WTC11 (cell line): ENCODE data around the gene ZFHX3. TPM values are rescaled to one million over a fixed set of nuclear protein-coding genes. Genes with fewer than 3 reads are reported as not detected.

ENCODE experiments used
- ATAC-seq: fragments of 200-7000 bp; cut with Tn5 transposase; 2 replicates; pipeline ENCODE4 v1.10.0; 2021; ENCODE audit warnings: mild to moderate bottlenecking, moderate library complexity
- CTCF ChIA-PET: fragments of 300-600 bp; sonication (Branson Sonifier 250); formaldehyde crosslinking; loops from one replicate; lab custom pipeline; 2021; ENCODE audit warnings: antibody characterized with exemption; lab: Charles Lee
- POLR2A ChIA-PET: fragments of 350-600 bp; sonication (Branson Sonifier 250); formaldehyde crosslinking; loops from one replicate; lab custom pipeline; 2021; ENCODE audit warnings: antibody characterized with exemption; lab: Charles Lee
- DNase-seq: peaks from one replicate; pipeline ENCODE4 v3.0.0; 2021; ENCODE audit warnings: low spot score
- H3K27ac Mint-ChIP-seq: 2 replicates; pipeline ENCODE4 v1.8.0; 2021; ENCODE audit warnings: mixed read lengths
- H3K27me3 Mint-ChIP-seq: 2 replicates; pipeline ENCODE4 v1.8.0; 2021; ENCODE audit warnings: low read depth, mild to moderate bottlenecking, moderate library complexity, mixed read lengths
- H3K36me3 Mint-ChIP-seq: 2 replicates; pipeline ENCODE4 v1.8.0; 2021; ENCODE audit warnings: mixed read lengths
- H3K4me1 Mint-ChIP-seq: 2 replicates; pipeline ENCODE4 v1.8.0; 2022; ENCODE audit warnings: mixed read lengths
- H3K4me3 Mint-ChIP-seq: 2 replicates; pipeline ENCODE4 v1.8.0; 2021; ENCODE audit warnings: mild to moderate bottlenecking, moderate library complexity, mixed read lengths
- H3K9me3 Mint-ChIP-seq: 2 replicates; pipeline ENCODE4 v1.8.0; 2021; ENCODE audit warnings: mixed read lengths
- CDX4 ChIP-seq: fragments of 250-450 bp; sonication (Bioruptor Pico); IDR thresholded peaks from 2 replicates; pipeline ENCODE4 v1.9.0; 2021; ENCODE audit warnings: moderate library complexity, mild to moderate bottlenecking, inconsistent platforms, borderline replicate concordance
- E2F4 ChIP-seq: sonication (generic); formaldehyde crosslinking; IDR thresholded peaks from 2 replicates; pipeline ENCODE4 v1.8.1; 2022; ENCODE audit warnings: low read depth, mild to moderate bottlenecking, moderate library complexity, missing genetic modification reagents, borderline replicate concordance
- ESRRA ChIP-seq: sonication (generic); formaldehyde crosslinking; IDR thresholded peaks from 2 replicates; pipeline ENCODE4 v1.8.1; 2022; ENCODE audit warnings: mild to moderate bottlenecking, missing genetic modification reagents, borderline replicate concordance
- FOXP4 ChIP-seq: sonication (generic); formaldehyde crosslinking; IDR thresholded peaks from 2 replicates; pipeline ENCODE4 v1.8.0; 2022; ENCODE audit warnings: mild to moderate bottlenecking, missing genetic modification reagents
- GTF2I ChIP-seq: fragments of 250-450 bp; sonication (Bioruptor Pico); conservative IDR thresholded peaks from 2 replicates; pipeline ENCODE4 v1.4.0; 2021; ENCODE audit warnings: mild to moderate bottlenecking
- SMAD4 ChIP-seq: sonication (generic); formaldehyde crosslinking; IDR thresholded peaks from 2 replicates; pipeline ENCODE4 v1.8.0; 2022; ENCODE audit warnings: mild to moderate bottlenecking, missing genetic modification reagents
- SOX15 ChIP-seq: fragments of 250-450 bp; sonication (Bioruptor Pico); IDR thresholded peaks from 2 replicates; pipeline ENCODE4 v1.9.0; 2021; ENCODE audit warnings: mild to moderate bottlenecking
- ZBTB21 ChIP-seq: sonication (generic); formaldehyde crosslinking; IDR thresholded peaks from 2 replicates; pipeline ENCODE4 v1.8.1; 2023; ENCODE audit warnings: mild to moderate bottlenecking, missing genetic modification reagents, borderline replicate concordance
- ZNF138 ChIP-seq: sonication (generic); formaldehyde crosslinking; conservative IDR thresholded peaks from 2 replicates; pipeline ENCODE4 v1.8.1; 2022; ENCODE audit warnings: mild to moderate bottlenecking, moderate library complexity, missing genetic modification reagents
- ZNF317 ChIP-seq: sonication (generic); formaldehyde crosslinking; IDR thresholded peaks from 2 replicates; pipeline ENCODE4 v1.8.1; 2023; ENCODE audit warnings: low read depth, mild to moderate bottlenecking, moderate library complexity, missing genetic modification reagents, borderline replicate concordance
- ZNF396 ChIP-seq: fragments of 250-450 bp; sonication (Bioruptor Pico); IDR thresholded peaks from 2 replicates; pipeline ENCODE4 v1.8.0; 2021; ENCODE audit warnings: mild to moderate bottlenecking, moderate library complexity, borderline replicate concordance
- ZNF416 ChIP-seq: fragments of 250-450 bp; sonication (Bioruptor Pico); IDR thresholded peaks from 2 replicates; pipeline ENCODE4 v1.9.0; 2021; ENCODE audit warnings: mild to moderate bottlenecking, inconsistent platforms
- ZNF423 ChIP-seq: fragments of 250-450 bp; sonication (Bioruptor Pico); IDR thresholded peaks from 2 replicates; pipeline ENCODE4 v2.1.2; 2022; ENCODE audit warnings: mild to moderate bottlenecking, moderate library complexity
- total RNA-seq: library from RNA; stranded (reverse); gene quantifications from 3 replicates; pipeline ENCODE4 v1.2.3, GENCODE V29; 2021
- TF ChIP-seq, protein P1 (sequence below): sonication (generic); formaldehyde crosslinking; IDR thresholded peaks from 2 replicates; pipeline ENCODE4 v1.8.0; 2022; ENCODE audit warnings: missing genetic modification reagents
- TF ChIP-seq, protein P2 (sequence below): sonication (generic); formaldehyde crosslinking; IDR thresholded peaks from 2 replicates; pipeline ENCODE4 v1.8.0; 2023; ENCODE audit warnings: mild to moderate bottlenecking, missing genetic modification reagents
- TF ChIP-seq, protein P3 (sequence below): sonication (generic); formaldehyde crosslinking; IDR thresholded peaks from 2 replicates; pipeline ENCODE4 v1.8.1; 2022; ENCODE audit warnings: mild to moderate bottlenecking, missing genetic modification reagents, moderate library complexity, borderline replicate concordance
- TF ChIP-seq, protein P4 (sequence below): sonication (generic); formaldehyde crosslinking; IDR thresholded peaks from 2 replicates; pipeline ENCODE4 v1.8.0; 2022; ENCODE audit warnings: mild to moderate bottlenecking, missing genetic modification reagents

ZFHX3 gene
- total RNA-seq, 1 experiment from 2014 or later: 5.7 TPM

DNA sequence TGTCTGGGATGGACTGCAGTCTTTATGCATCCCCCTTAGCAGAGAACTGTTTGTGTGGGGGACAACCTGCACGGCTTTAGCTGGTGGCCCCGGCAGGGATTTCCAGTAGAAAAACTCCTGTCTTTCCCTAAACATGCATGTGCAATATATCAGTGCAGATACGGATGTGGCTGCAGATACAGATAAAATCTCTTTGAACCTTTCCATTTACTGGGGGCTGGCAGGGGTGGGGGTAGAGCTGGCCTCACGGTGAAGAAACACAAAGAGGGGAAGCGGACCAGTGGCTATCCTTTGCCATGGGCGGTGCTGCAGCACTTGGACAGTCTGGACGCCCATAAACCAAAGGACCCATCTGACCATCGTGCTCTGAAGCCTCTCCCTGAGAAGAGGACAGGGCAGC, 201.3 kb downstream of the ZFHX3 start:
- H3K36me3 Mint-ChIP-seq: no peaks in the 10 kb centered on the region
- H3K9me3 Mint-ChIP-seq: no peaks in the 10 kb centered on the region
- DNase-seq (no peak), ATAC-seq (no peak)
- TF ChIP-seq E2F4 (CRISPR knock-in tag) (no peak), SMAD4 (CRISPR knock-in tag) (no peak), ZNF138 (CRISPR knock-in tag) (no peak), FOXP4 (CRISPR knock-in tag) (no peak)
- TF ChIP-seq, protein P1, sequence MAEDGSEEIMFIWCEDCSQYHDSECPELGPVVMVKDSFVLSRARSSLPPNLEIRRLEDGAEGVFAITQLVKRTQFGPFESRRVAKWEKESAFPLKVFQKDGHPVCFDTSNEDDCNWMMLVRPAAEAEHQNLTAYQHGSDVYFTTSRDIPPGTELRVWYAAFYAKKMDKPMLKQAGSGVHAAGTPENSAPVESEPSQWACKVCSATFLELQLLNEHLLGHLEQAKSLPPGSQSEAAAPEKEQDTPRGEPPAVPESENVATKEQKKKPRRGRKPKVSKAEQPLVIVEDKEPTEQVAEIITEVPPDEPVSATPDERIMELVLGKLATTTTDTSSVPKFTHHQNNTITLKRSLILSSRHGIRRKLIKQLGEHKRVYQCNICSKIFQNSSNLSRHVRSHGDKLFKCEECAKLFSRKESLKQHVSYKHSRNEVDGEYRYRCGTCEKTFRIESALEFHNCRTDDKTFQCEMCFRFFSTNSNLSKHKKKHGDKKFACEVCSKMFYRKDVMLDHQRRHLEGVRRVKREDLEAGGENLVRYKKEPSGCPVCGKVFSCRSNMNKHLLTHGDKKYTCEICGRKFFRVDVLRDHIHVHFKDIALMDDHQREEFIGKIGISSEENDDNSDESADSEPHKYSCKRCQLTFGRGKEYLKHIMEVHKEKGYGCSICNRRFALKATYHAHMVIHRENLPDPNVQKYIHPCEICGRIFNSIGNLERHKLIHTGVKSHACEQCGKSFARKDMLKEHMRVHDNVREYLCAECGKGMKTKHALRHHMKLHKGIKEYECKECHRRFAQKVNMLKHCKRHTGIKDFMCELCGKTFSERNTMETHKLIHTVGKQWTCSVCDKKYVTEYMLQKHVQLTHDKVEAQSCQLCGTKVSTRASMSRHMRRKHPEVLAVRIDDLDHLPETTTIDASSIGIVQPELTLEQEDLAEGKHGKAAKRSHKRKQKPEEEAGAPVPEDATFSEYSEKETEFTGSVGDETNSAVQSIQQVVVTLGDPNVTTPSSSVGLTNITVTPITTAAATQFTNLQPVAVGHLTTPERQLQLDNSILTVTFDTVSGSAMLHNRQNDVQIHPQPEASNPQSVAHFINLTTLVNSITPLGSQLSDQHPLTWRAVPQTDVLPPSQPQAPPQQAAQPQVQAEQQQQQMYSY (CRISPR knock-in tag): no peak
- TF ChIP-seq, protein P2, sequence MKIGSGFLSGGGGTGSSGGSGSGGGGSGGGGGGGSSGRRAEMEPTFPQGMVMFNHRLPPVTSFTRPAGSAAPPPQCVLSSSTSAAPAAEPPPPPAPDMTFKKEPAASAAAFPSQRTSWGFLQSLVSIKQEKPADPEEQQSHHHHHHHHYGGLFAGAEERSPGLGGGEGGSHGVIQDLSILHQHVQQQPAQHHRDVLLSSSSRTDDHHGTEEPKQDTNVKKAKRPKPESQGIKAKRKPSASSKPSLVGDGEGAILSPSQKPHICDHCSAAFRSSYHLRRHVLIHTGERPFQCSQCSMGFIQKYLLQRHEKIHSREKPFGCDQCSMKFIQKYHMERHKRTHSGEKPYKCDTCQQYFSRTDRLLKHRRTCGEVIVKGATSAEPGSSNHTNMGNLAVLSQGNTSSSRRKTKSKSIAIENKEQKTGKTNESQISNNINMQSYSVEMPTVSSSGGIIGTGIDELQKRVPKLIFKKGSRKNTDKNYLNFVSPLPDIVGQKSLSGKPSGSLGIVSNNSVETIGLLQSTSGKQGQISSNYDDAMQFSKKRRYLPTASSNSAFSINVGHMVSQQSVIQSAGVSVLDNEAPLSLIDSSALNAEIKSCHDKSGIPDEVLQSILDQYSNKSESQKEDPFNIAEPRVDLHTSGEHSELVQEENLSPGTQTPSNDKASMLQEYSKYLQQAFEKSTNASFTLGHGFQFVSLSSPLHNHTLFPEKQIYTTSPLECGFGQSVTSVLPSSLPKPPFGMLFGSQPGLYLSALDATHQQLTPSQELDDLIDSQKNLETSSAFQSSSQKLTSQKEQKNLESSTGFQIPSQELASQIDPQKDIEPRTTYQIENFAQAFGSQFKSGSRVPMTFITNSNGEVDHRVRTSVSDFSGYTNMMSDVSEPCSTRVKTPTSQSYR: no peak
- no peak overlapping the region for H3K4me3 Mint-ChIP-seq
- H3K27me3 Mint-ChIP-seq: no peaks in the 10 kb centered on the region; the same call in 1 of the 2 replicates
- peaks cover 37% of the 10 kb centered on the region for H3K4me1 Mint-ChIP-seq
- ChIA-PET POLR2A (no interaction called here), CTCF (interaction anchor here (0.5 to 8.0 kb wide), 12 partner anchors 10 to 651 kb away, joined by 3 to 101 read pairs (median 4); no protein-coding TSS in a partner anchor)
- H3K27ac Mint-ChIP-seq: no peak overlapping the region

DNA sequence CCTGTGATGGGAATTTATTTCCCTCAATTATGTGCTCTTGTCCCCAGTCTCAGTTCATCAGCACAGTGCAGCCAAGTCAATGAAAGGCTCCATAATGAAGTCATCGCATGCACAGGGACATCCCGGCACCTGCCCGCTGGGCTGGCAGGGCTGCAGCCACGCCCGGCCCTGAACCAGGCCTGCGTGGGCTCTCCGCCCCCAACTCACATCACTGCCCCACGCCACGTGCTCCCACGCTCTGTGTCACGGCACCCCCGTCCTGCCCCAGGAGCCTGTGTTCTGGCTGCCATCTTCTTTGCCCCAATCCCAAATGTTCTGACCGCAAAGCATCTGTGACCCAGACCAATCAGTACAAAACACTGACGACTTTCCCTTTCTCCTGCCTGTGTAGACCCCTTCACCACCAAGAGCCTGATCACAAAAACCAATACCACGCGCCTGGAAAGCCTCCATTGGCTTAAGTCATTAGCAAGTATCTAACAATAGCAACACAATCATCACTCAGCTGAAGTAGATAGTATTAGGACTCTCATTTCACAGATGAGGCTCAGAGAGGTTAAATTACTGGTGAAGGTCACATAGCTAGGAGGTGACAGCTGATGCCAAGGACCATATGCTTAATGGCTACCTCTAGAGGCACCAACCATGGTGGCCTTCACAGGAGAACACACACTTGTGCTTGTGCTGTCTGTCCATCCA, 202.5 kb downstream of the ZFHX3 start:
- H3K27ac Mint-ChIP-seq: no peak overlapping the region
- H3K4me3 Mint-ChIP-seq: no peak overlapping the region
- DNase-seq (no peak), ATAC-seq (no peak)
- H3K27me3 Mint-ChIP-seq: no peaks in the 10 kb centered on the region
- H3K36me3 Mint-ChIP-seq: no peaks in the 10 kb centered on the region
- POLR2A ChIA-PET: no interaction called here
- H3K4me1 Mint-ChIP-seq: peaks cover 37% of the 10 kb centered on the region
- H3K9me3 Mint-ChIP-seq: no peaks in the 10 kb centered on the region
- CTCF ChIA-PET: interaction anchor here (0.6 to 8.0 kb wide), 6 partner anchors 8 to 445 kb away, joined by 3 to 101 read pairs (median 4); no protein-coding TSS in a partner anchor
- no peak for TF ChIP-seq SOX15
- TF ChIP-seq ZNF423 (CRISPR knock-in tag): no peak
- no peak for TF ChIP-seq ZNF416 (CRISPR knock-in tag)
- no peak for TF ChIP-seq ZBTB21 (CRISPR knock-in tag)
- TF ChIP-seq, protein P3, sequence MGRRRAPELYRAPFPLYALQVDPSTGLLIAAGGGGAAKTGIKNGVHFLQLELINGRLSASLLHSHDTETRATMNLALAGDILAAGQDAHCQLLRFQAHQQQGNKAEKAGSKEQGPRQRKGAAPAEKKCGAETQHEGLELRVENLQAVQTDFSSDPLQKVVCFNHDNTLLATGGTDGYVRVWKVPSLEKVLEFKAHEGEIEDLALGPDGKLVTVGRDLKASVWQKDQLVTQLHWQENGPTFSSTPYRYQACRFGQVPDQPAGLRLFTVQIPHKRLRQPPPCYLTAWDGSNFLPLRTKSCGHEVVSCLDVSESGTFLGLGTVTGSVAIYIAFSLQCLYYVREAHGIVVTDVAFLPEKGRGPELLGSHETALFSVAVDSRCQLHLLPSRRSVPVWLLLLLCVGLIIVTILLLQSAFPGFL: no peak
- TF ChIP-seq, protein P4, sequence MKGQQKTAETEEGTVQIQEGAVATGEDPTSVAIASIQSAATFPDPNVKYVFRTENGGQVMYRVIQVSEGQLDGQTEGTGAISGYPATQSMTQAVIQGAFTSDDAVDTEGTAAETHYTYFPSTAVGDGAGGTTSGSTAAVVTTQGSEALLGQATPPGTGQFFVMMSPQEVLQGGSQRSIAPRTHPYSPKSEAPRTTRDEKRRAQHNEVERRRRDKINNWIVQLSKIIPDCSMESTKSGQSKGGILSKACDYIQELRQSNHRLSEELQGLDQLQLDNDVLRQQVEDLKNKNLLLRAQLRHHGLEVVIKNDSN (CRISPR knock-in tag): no peak
- TF ChIP-seq GTF2I: no peak
- TF ChIP-seq ESRRA (CRISPR knock-in tag): no peak
- no peak for TF ChIP-seq CDX4 (CRISPR knock-in tag)
- no peak for TF ChIP-seq ZNF138 (CRISPR knock-in tag)
- TF ChIP-seq ZNF396 (CRISPR knock-in tag): no peak
- TF ChIP-seq ZNF317: no peak
- TF ChIP-seq, protein P2: no peak
